K562 (cell line): ENCODE measurements around the gene TRPM2. TPM values are rescaled to one million over a fixed set of nuclear protein-coding genes. Genes with fewer than 3 reads are reported as not detected.

Experiments
- ATAC-seq: fragments of 200-7000 bp; cut with Tn5 transposase; 3 replicates; pipeline ENCODE4 v1.9.1; 2020; ENCODE audit warnings: moderate library complexity
- BruUV-seq: library from RNA; stranded (reverse); fragments of 400-500 nt; replicated peaks from 2 replicates; lab custom pipeline; 2021; lab: Mats Ljungman, UMichigan
- CTCF ChIA-PET: fragments of 300-600 bp; formaldehyde crosslinking; extraction: SDS; loops from one replicate; lab custom pipeline; 2021; ENCODE audit warnings: low intra/inter-chr PET ratio; lab: Yijun Ruan, JAX
- POLR2A ChIA-PET: fragments of 300-600, 350-650 bp; sonication (Branson Sonifier 250); formaldehyde crosslinking; extraction: SDS; loops from one replicate; lab custom pipeline; 2021; ENCODE audit warnings: antibody characterized with exemption, inconsistent platforms; lab: Yijun Ruan, JAX
- DNase-seq, 4 experiments: peaks; one replicate each; pipeline versions ENCODE4 v3.0.0 to v3.0.0-alpha.2; 2011 to 2018; ENCODE audit warnings: low spot score in 3 of 4, mixed read lengths in 3 of 4; ENCODE audit errors: extremely low read depth in 1 of 4
- FAIRE-seq: peaks from 2 replicates; lab custom pipeline; 2011; peaks lifted over from hg19 to GRCh38; lab: Jason Lieb, UNC
- H2AFZ ChIP-seq: 2 replicates; pipeline ENCODE4 v1.6.0; 2011; ENCODE audit warnings: low read depth, low read length, control low read depth, inconsistent platforms
- H3K27ac ChIP-seq: fragments of 200-600 bp; 3 replicates; pipeline ENCODE4 v1.8.0; 2011; ENCODE audit warnings: low read depth, mild to moderate bottlenecking, control low read depth, inconsistent platforms, low read length, moderate library complexity, mixed read lengths; ENCODE audit errors: extremely low read depth
- H3K27me3 ChIP-seq, 2 experiments: fragments of 300-600 bp in 1 of 2; 2 replicates in 1 of 2; 3 replicates in 1 of 2; pipeline versions ENCODE4 v1.6.0 to v1.8.0; 2011; ENCODE audit warnings: inconsistent platforms in 2 of 2, low read length in 2 of 2, mild to moderate bottlenecking in 1 of 2, mixed read lengths in 1 of 2, moderate library complexity in 1 of 2; ENCODE audit not compliant: control insufficient read depth in 2 of 2, insufficient read depth in 2 of 2
- H3K36me3 ChIP-seq: fragments of 300-600 bp; 3 replicates; pipeline ENCODE4 v1.8.0; 2011; ENCODE audit warnings: mild to moderate bottlenecking, low read length, inconsistent platforms; ENCODE audit not compliant: control insufficient read depth, insufficient read depth
- H3K4me1 ChIP-seq, 2 experiments: fragments of 200-600 bp in 1 of 2; replicated peaks in 1 of 2; 2 replicates in 1 of 2; 3 replicates in 1 of 2; pipeline versions ENCODE4 v1.5.1 to v1.8.0; 2011; ENCODE audit warnings: inconsistent platforms in 2 of 2, low read length in 2 of 2, mild to moderate bottlenecking in 1 of 2, mixed read lengths in 1 of 2, moderate library complexity in 1 of 2; ENCODE audit not compliant: control insufficient read depth in 2 of 2, insufficient read depth in 2 of 2
- H3K4me2 ChIP-seq: 2 replicates; pipeline ENCODE4 v1.6.1; 2011; ENCODE audit warnings: low read length, control low read depth, inconsistent platforms, mixed read lengths; ENCODE audit not compliant: insufficient read depth
- H3K4me3 ChIP-seq: fragments of 200-600 bp; sonication (generic), shearing (Covaris generic); 2 replicates; pipeline ENCODE4 v1.5.1; 2016; ENCODE audit warnings: control low read depth, inconsistent platforms
- H3K79me2 ChIP-seq: fragments of 200-600 bp; 3 replicates; pipeline ENCODE4 v1.8.0; 2011; ENCODE audit warnings: low read length, inconsistent platforms; ENCODE audit not compliant: control insufficient read depth, insufficient read depth
- H3K9ac ChIP-seq, 2 experiments: 2 replicates each; pipeline versions ENCODE4 v1.6.0 to v1.6.1; 2011; ENCODE audit warnings: low read depth in 2 of 2, low read length in 2 of 2, control low read depth in 1 of 2, inconsistent platforms in 1 of 2, mild to moderate bottlenecking in 1 of 2, mixed read lengths in 1 of 2; ENCODE audit not compliant: insufficient read depth in 1 of 2
- H3K9me1 ChIP-seq: one replicate; pipeline ENCODE4 v1.6.0; 2011; ENCODE audit warnings: inconsistent platforms, mild to moderate bottlenecking, low read length, moderate library complexity; ENCODE audit not compliant: control insufficient read depth, insufficient read depth
- H3K9me3 ChIP-seq: replicated peaks from 2 replicates; pipeline ENCODE4 v1.5.1; 2011; ENCODE audit warnings: low read depth, low read length, inconsistent platforms; ENCODE audit not compliant: control insufficient read depth, insufficient read depth
- H4K20me1 ChIP-seq: replicated peaks from 2 replicates; pipeline ENCODE4 v1.6.1; 2011; ENCODE audit warnings: low read length, inconsistent platforms, mixed read lengths; ENCODE audit not compliant: control insufficient read depth, insufficient read depth
- BRF1 ChIP-seq: IDR thresholded peaks from 3 replicates; pipeline ENCODE4 v1.6.1; 2011; ENCODE audit warnings: borderline replicate concordance, mild to moderate bottlenecking; ENCODE audit not compliant: insufficient read length; ENCODE audit errors: extremely low read depth
- NCOA4 ChIP-seq: fragments of 450-650 bp; IDR thresholded peaks from 2 replicates; pipeline ENCODE4 v1.6.1; 2018; ENCODE audit warnings: mild to moderate bottlenecking; ENCODE audit not compliant: partially characterized antibody
- SAFB2 ChIP-seq: fragments of 200-400 bp; formaldehyde crosslinking; IDR thresholded peaks from 2 replicates; pipeline ENCODE4 v1.6.1; 2018; ENCODE audit warnings: borderline replicate concordance, low read length, low read depth, moderate library complexity; ENCODE audit not compliant: severe bottlenecking
- WGBS: fragments of 100-300 bp; shearing (Covaris generic); methylation state at CpG from one replicate; pipeline ENCODE4 v1.1.6; 2016; ENCODE audit warnings: low coverage, mixed read lengths; ENCODE audit not compliant: insufficient coverage; ENCODE audit errors: missing lambda C conversion rate; 5-methylcytosine and 5-hydroxymethylcytosine counted together
- in situ Hi-C: fragments of 300-500 bp; cut with MboI; formaldehyde crosslinking; loops from 4 replicates; pipeline ENCODE4 v1.15.0; 2018; ENCODE audit warnings: inconsistent platforms, mixed read lengths
- intact Hi-C: fragments of 100-400 bp; cut with micrococcal nuclease; formaldehyde crosslinking; loops from 2 replicates; pipeline ENCODE4 v1.14.2; 2022
- polyA plus RNA-seq, 8 experiments: library from polyadenylated mRNA; depleted of rRNA in 4 of 8; stranded (reverse) in 5 of 8; unstranded in 3 of 8; fragments of >200 nt; fragmentation: Nextera tagmentation in 2 of 8; fragmentation: Illumina TruSeq in 1 of 8; extraction: Ambion mirVana in 2 of 8; extraction: Trizol in 1 of 8; gene quantifications; 2 replicates each; pipeline versions ENCODE4 v1.2.1 to v1.2.3, GENCODE V29; 2011 to 2014; ENCODE audit warnings: inconsistent platforms in 1 of 8, missing spikeins in 1 of 8
- total RNA-seq, 7 experiments: library from RNA; depleted of rRNA in 6 of 7; stranded (reverse); fragments of >200 nt in 6 of 7; fragmentation: Illumina TruSeq in 2 of 7; extraction: Trizol in 2 of 7; gene quantifications; 2 replicates each; pipeline versions ENCODE4 v1.2.1 to v1.2.3, GENCODE V29; 2011 to 2021; ENCODE audit warnings: low replicate concordance in 1 of 7
- TF ChIP-seq, protein P1 (sequence below): IDR thresholded peaks from 2 replicates; pipeline ENCODE4 v1.6.1; 2011; ENCODE audit not compliant: insufficient read length; ENCODE audit errors: extremely low read depth
- TF ChIP-seq, protein P2 (sequence below): fragments of 250-450 bp; sonication (Bioruptor Pico); IDR thresholded peaks from 2 replicates; pipeline ENCODE4 v1.8.0; 2022; ENCODE audit warnings: inconsistent platforms, mild to moderate bottlenecking, moderate library complexity, borderline replicate concordance
- TF ChIP-seq, protein P3 (sequence below), 3 experiments: fragments of 200-800 bp in 1 of 3; fragments of 250-450 bp in 1 of 3; fragments of 450-650 bp in 1 of 3; sonication (Bioruptor Pico) in 1 of 3; sonication (Bioruptor generic) in 1 of 3; formaldehyde crosslinking in 1 of 3; IDR thresholded peaks; 2 replicates each; pipeline versions ENCODE4 v1.6.1 to v1.8.0; 2016 to 2022; ENCODE audit warnings: mild to moderate bottlenecking in 2 of 3, missing genetic modification characterization in 2 of 3, missing compliant biosample characterization in 1 of 3, moderate library complexity in 1 of 3
- TF ChIP-seq, protein P4 (sequence below): fragments of 450-650 bp; IDR thresholded peaks from 2 replicates; pipeline ENCODE4 v1.6.1; 2017; ENCODE audit warnings: mild to moderate bottlenecking, moderate library complexity

TRPM2 gene
- total and polyA plus RNA-seq, 9 of the 15 experiments (the other 6 are each of a cell fraction or from before 2014, with no cell fraction given) = 0.33 to 2.1 (median 0.98) TPM; not detected in 2

DNA sequence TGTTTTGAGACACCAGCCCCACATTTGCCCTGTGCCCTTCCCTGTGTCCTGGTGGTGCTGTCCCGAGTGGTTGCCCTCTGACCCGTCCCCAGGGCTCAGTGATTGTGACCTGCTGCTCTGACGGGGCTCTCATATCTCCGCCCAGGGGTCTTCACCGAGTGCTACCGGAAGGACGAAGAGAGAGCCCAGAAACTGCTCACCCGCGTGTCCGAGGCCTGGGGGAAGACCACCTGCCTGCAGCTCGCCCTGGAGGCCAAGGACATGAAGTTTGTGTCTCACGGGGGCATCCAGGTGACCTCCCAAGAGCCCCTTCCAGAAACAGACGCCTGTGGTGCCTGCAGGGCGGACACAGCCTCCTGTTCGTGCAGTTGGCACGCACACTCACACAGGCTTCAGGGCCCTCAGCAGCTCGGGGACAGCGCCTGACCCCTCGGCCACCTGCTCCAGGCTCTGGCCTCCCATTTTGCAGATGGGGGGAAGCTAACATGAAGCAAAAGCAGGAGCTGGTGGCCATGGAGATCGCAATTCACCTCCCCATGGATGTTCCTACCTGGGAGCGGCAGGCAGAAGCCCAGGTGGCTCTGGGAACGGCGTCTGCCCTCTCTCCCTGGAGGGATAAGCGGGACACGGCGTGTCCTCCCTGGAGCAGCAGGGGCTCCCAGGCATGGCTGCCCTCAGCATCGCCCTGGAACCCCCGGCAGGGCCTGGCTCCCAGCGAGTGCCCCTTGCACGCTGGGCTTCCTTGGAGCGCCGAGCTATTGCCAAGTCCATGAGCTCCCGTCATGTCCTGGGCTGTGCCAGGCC lies 45.9 kb downstream of the TRPM2 start:
- FAIRE-seq (no peak), ATAC-seq (no peak), DNase-seq (no peak)
- CTCF ChIA-PET = no interaction called here
- no peaks in the 10 kb centered on the region; the same call in 1 of the 2 replicates for H4K20me1 ChIP-seq
- H3K9me1 ChIP-seq = no peaks in the 10 kb centered on the region
- POLR2A ChIA-PET = interaction anchor here (0.6 kb wide), 1 partner anchor 113 kb away, joined by 3 read pairs; no protein-coding TSS in a partner anchor
- in situ Hi-C loops (no loop called here), intact Hi-C loops (no loop called here)
- H3K9me3 ChIP-seq = peaks cover 12% of the 10 kb centered on the region; the same call in 1 of the 2 replicates
- 1% methylated on average over 31 of the region's 33 CpGs for WGBS
- no peak overlapping the region for H2AFZ ChIP-seq
- H3K79me2 ChIP-seq = no peaks in the 10 kb centered on the region
- no peak overlapping the region for H3K27ac ChIP-seq
- TF ChIP-seq SAFB2 = no peak
- TF ChIP-seq, protein P1, sequence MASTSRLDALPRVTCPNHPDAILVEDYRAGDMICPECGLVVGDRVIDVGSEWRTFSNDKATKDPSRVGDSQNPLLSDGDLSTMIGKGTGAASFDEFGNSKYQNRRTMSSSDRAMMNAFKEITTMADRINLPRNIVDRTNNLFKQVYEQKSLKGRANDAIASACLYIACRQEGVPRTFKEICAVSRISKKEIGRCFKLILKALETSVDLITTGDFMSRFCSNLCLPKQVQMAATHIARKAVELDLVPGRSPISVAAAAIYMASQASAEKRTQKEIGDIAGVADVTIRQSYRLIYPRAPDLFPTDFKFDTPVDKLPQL = no peak
- TF ChIP-seq, protein P2, sequence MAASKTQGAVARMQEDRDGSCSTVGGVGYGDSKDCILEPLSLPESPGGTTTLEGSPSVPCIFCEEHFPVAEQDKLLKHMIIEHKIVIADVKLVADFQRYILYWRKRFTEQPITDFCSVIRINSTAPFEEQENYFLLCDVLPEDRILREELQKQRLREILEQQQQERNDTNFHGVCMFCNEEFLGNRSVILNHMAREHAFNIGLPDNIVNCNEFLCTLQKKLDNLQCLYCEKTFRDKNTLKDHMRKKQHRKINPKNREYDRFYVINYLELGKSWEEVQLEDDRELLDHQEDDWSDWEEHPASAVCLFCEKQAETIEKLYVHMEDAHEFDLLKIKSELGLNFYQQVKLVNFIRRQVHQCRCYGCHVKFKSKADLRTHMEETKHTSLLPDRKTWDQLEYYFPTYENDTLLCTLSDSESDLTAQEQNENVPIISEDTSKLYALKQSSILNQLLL = no peak
- TF ChIP-seq, protein P3, sequence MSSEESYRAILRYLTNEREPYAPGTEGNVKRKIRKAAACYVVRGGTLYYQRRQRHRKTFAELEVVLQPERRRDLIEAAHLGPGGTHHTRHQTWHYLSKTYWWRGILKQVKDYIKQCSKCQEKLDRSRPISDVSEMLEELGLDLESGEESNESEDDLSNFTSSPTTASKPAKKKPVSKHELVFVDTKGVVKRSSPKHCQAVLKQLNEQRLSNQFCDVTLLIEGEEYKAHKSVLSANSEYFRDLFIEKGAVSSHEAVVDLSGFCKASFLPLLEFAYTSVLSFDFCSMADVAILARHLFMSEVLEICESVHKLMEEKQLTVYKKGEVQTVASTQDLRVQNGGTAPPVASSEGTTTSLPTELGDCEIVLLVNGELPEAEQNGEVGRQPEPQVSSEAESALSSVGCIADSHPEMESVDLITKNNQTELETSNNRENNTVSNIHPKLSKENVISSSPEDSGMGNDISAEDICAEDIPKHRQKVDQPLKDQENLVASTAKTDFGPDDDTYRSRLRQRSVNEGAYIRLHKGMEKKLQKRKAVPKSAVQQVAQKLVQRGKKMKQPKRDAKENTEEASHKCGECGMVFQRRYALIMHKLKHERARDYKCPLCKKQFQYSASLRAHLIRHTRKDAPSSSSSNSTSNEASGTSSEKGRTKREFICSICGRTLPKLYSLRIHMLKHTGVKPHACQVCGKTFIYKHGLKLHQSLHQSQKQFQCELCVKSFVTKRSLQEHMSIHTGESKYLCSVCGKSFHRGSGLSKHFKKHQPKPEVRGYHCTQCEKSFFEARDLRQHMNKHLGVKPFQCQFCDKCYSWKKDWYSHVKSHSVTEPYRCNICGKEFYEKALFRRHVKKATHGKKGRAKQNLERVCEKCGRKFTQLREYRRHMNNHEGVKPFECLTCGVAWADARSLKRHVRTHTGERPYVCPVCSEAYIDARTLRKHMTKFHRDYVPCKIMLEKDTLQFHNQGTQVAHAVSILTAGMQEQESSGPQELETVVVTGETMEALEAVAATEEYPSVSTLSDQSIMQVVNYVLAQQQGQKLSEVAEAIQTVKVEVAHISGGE (CRISPR knock-in tag; IDR thresholded peaks at IDR 0.05) = no peak
- TF ChIP-seq, protein P4, sequence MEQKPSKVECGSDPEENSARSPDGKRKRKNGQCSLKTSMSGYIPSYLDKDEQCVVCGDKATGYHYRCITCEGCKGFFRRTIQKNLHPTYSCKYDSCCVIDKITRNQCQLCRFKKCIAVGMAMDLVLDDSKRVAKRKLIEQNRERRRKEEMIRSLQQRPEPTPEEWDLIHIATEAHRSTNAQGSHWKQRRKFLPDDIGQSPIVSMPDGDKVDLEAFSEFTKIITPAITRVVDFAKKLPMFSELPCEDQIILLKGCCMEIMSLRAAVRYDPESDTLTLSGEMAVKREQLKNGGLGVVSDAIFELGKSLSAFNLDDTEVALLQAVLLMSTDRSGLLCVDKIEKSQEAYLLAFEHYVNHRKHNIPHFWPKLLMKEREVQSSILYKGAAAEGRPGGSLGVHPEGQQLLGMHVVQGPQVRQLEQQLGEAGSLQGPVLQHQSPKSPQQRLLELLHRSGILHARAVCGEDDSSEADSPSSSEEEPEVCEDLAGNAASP = no peak
- TF ChIP-seq BRF1 = no peak
- TF ChIP-seq NCOA4 = no peak
- no peaks in the 10 kb centered on the region for H3K36me3 ChIP-seq
- H3K4me2 ChIP-seq = no peak overlapping the region
- no peak overlapping the region; a peak in 1 of 4 replicates for H3K9ac ChIP-seq
- peaks cover 0 to 3% of the 10 kb centered on the region in 2 experiments; a peak in 2 of 5 replicates for H3K4me1 ChIP-seq
- no TSS peak for BruUV-seq
- H3K4me3 ChIP-seq = no peak overlapping the region
- H3K27me3 ChIP-seq = peaks cover 12 to 52% of the 10 kb centered on the region in 2 experiments; a peak in 3 of 5 replicates
